ENCODE measurements around the gene RAC2.

Gene RAC2

GRCh38 chr22:37208401-37209139, 35.5 kb downstream of the RAC2 start:
- TF ChIP-seq ZFX (IDR thresholded peaks at IDR 0.05), result no peak
- TF ChIP-seq, protein P1, sequence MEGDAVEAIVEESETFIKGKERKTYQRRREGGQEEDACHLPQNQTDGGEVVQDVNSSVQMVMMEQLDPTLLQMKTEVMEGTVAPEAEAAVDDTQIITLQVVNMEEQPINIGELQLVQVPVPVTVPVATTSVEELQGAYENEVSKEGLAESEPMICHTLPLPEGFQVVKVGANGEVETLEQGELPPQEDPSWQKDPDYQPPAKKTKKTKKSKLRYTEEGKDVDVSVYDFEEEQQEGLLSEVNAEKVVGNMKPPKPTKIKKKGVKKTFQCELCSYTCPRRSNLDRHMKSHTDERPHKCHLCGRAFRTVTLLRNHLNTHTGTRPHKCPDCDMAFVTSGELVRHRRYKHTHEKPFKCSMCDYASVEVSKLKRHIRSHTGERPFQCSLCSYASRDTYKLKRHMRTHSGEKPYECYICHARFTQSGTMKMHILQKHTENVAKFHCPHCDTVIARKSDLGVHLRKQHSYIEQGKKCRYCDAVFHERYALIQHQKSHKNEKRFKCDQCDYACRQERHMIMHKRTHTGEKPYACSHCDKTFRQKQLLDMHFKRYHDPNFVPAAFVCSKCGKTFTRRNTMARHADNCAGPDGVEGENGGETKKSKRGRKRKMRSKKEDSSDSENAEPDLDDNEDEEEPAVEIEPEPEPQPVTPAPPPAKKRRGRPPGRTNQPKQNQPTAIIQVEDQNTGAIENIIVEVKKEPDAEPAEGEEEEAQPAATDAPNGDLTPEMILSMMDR (conservative IDR thresholded peaks at IDR 0.05), result no peak
- H3K27ac ChIP-seq, result no peak overlapping the region

GRCh38 chr22:37207981-37208380, 36.1 kb downstream of the RAC2 start:
- no peak for TF ChIP-seq ZFX (IDR thresholded peaks at IDR 0.05)
- H3K27ac ChIP-seq, result no peak overlapping the region

- TF ChIP-seq, protein P1 (conservative IDR thresholded peaks at IDR 0.05), result no peak
- no peak for TF ChIP-seq ZFX (IDR thresholded peaks at IDR 0.05)
Measured at GRCh38 chr22:37206841-37207821, 36.9 kb downstream of the RAC2 start.

DNA sequence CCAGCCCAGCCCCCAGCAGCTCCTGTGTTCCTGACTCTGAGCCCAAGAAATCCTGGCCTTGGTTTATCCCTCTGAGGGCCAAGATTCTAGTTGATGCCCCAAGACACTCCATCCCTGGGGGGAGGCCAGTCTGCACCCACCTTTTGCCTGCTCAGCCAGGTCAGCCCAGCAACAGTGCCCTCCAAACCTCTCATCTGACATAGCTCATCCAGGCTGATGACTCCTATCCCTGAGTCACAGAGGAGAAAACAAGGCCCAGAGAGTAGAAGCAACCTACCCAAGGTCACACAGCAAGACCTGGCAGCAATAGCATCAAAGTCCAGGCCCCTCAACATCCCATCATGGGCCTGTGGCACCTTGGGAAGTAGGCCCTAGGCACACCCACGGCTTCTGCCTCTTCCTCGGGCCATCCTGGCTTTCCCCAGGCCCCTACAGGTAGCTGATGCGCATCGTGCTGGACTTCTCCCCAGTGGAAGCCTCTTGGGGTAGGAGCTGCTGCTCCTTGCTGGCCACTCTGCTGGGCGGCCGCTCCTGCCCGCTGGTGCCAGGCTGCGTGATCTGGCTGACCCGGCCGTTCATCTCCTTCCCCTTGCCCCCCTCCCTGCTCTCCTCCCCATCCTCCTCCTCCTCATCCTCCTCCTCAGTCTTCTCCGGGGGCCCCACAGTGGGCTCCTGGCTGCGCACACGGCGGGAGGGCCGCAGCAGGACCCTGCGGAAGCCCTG, 37.8 kb downstream of the RAC2 start:
- TF ChIP-seq, protein P1 (conservative IDR thresholded peaks at IDR 0.05), result no peak
- TF ChIP-seq ZFX (IDR thresholded peaks at IDR 0.05), result no peak
- H3K27ac ChIP-seq, result no peak overlapping the region

More at GRCh38 chr22:37206841-37207821, 36.9 kb downstream of the RAC2 start:
- no peak overlapping the region for H3K27ac ChIP-seq

- no peak overlapping the region for H3K27ac ChIP-seq
- no peak for TF ChIP-seq ZFX (IDR thresholded peaks at IDR 0.05)
- TF ChIP-seq, protein P1 (conservative IDR thresholded peaks at IDR 0.05), result no peak
Measured at GRCh38 chr22:37205046-37205445, 39.0 kb downstream of the RAC2 start.

- TF ChIP-seq, protein P1 (conservative IDR thresholded peaks at IDR 0.05), result no peak
- no peak for TF ChIP-seq ZFX (IDR thresholded peaks at IDR 0.05)
- H3K27ac ChIP-seq, result no peak overlapping the region
Measured at GRCh38 chr22:37204045-37204655, 39.9 kb downstream of the RAC2 start.

- H3K27ac ChIP-seq, result no peak overlapping the region
- TF ChIP-seq, protein P1 (conservative IDR thresholded peaks at IDR 0.05), result no peak
- TF ChIP-seq ZFX (IDR thresholded peaks at IDR 0.05), result no peak
Measured at GRCh38 chr22:37203354-37204044, 40.6 kb downstream of the RAC2 start.

Measured in C4-2B (cell line).